Measurements from ENCODE around the gene AUNIP. TPM values are rescaled to one million over a fixed set of nuclear protein-coding genes. Genes with fewer than 3 reads are reported as not detected.

Gene AUNIP, protein sequence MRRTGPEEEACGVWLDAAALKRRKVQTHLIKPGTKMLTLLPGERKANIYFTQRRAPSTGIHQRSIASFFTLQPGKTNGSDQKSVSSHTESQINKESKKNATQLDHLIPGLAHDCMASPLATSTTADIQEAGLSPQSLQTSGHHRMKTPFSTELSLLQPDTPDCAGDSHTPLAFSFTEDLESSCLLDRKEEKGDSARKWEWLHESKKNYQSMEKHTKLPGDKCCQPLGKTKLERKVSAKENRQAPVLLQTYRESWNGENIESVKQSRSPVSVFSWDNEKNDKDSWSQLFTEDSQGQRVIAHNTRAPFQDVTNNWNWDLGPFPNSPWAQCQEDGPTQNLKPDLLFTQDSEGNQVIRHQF
- under 1 TPM in 1 of 2 donors, not detected in 1; 0.98 TPM for total RNA-seq
- long read RNA-seq = 0 reads

DNA sequence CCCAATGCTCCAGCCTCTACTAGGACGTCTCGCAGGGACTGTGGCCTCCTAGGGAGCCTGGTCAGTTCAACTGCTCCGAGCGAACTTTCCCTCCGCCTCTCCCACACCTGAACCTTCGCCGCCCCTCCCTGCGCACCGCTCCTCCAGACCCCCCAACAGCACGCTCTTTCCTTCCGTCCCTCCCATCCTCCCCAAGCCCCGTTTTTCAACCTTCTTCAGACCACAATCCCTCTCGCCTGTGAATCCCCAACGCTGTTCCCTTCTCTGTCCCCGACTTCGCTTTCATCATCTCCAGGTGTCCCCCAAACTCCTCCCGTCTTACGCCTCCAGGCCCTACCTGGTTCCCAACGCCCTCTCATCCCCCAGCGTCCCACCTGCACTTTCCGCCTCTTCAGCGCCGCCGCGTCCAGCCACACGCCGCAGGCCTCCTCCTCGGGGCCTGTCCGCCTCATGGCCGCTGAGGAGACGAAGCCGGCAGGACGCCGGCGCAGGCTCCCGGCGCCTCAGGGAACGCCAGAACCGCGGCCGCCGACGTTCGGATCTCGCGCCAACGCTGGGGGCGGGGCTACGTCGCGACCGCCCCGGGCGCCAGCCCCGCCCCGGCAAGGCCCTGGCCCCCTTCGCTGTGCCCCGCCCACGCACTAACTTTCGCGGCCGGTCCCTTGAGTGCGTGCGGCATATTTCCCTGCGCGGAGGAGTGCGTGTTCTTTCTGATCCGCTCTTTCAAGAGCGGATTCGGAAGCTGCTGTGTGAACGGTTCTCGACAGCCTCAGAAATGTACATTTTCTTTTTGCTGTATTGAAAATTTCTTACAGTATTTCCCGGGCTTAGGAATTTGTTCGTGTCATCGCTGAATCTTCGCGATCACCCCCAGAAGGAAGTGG lies at the start of gene AUNIP:
AUNIP (minus strand) TSS at position 552 of the 884 bp plus-strand sequence; CDS start at position 452, 100 bp downstream.
- peak; percentile 97 for ATAC-seq
- DNase-seq = peak; percentile 81 to 92
- intact Hi-C loops (cut with DNase I, micrococcal nuclease) = no loop called here

DNA sequence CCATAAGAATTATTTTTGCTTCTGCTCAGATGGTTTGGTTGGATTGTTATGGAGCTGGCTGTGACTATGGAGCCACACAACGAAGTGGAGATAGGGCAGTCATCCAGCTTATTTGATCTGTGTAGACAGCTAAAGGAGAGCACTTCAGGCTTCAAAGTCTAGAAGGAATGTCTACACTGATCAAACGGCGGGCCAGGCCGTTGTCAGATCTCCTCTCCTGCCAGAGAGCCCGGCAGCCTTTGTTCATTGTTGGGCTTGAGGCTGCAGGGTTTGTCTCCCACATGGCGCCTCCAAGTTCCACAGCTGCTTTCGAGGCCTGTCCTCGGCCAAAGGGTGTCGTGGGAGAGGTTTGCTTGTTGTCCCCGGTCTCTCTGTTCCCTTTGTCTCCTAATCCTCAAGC lies 49.8 kb upstream of the AUNIP start:
- ATAC-seq (no peak), DNase-seq (no peak)
- intact Hi-C loops (cut with DNase I, micrococcal nuclease) = no loop called here

- no peak for DNase-seq
- intact Hi-C loops (cut with DNase I, micrococcal nuclease) = no loop called here
- ATAC-seq = no peak
Measured at GRCh38 chr1:25908161-25908560, 48.9 kb upstream of the AUNIP start.

GRCh38 chr1:25907601-25908000 lies 48.3 kb upstream of the AUNIP start:
- intact Hi-C loops (cut with DNase I, micrococcal nuclease) = no loop called here
- DNase-seq (no peak), ATAC-seq (no peak)

GRCh38 chr1:25906644-25907300 lies 47.5 kb upstream of the AUNIP start:
- ATAC-seq (peak; percentile 27), DNase-seq (no peak)
- intact Hi-C loops (cut with DNase I, micrococcal nuclease) = no loop called here

- intact Hi-C loops (cut with DNase I, micrococcal nuclease) = no loop called here
- ATAC-seq = peak; percentile 89
- peak; percentile 90 to 92 for DNase-seq
Measured at GRCh38 chr1:25905680-25906643, 46.7 kb upstream of the AUNIP start, which contains the start of gene STMN1. TSS of gene STMN1 (minus strand) at chr1:25906419. CDS start at chr1:25904676, 1,743 bp downstream.

GRCh38 chr1:25904943-25905679 lies 45.9 kb upstream of the AUNIP start:
- ATAC-seq (peak; percentile 92), DNase-seq (peak; percentile 94 to 97)
- intact Hi-C loops (cut with DNase I, micrococcal nuclease) = no loop called here

DNA sequence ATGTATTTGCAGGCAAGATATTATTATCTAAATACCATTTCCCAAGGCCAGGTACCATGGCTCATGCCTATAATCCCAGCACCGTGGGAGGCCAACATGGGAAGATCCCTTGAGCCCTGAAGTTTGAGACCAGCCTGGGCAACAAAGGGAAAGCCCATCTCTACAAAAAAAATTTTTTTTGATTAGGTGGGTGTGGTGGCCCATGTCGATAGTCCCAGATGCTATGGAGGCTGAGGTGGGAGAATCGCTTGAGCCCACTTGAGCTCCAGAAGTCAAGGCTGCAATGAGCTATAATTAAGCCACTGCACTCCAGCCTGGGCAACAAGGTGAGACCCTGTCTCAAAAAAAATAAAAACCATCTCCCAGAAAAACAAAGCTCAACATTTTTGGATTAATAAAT lies 44.7 kb upstream of the AUNIP start:
- ATAC-seq (no peak), DNase-seq (no peak)
- intact Hi-C loops (cut with DNase I, micrococcal nuclease) = no loop called here

DNA sequence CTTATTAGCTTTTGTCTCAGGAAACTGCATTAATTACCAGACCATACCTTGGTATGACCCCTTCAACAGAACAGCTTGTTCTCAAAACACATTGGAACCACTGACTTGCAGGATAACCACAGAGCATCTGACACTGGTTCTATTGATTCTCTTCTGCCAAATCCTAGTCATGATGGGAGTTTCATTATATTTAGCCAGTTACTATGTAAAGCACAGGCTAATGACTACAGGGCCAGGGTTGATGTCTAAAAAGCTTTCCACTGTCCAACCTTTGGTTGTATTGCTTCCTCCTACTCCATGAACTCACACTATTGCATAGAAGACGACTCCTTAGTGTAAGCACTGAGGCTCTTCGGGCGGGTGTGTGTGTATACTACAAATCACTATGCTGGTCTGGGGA lies 43.2 kb upstream of the AUNIP start:
- intact Hi-C loops (cut with DNase I, micrococcal nuclease) = no loop called here
- DNase-seq (no peak), ATAC-seq (no peak)

DNA sequence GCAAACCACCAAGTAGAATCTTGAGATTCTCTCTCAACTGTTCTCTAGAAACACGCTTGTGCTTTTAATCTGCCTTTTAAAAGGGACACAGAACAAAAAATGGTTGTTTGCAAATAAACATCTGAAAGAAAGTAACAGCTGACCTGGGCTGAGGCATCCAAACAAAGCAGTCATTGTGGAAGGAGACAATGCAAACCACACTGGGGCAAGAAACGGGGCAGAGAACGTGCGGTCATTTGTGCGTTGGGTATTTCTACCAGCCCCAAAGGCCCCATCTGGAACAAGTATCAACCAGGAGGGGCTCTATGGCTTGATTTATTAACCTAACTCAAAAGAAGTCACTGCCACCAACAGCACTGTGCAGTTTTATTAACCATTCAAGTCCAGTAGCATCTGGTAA lies 41.0 kb upstream of the AUNIP start:
- no peak for DNase-seq
- ATAC-seq = no peak
- intact Hi-C loops (cut with DNase I, micrococcal nuclease) = no loop called here

- intact Hi-C loops (cut with DNase I, micrococcal nuclease) = loop anchor here (5.0 kb wide), 1 partner anchor 98 kb away; the partner anchor contains the start of gene PAFAH2 (in 2 of the 2)
- DNase-seq = no peak
- ATAC-seq = no peak
Measured at GRCh38 chr1:25899792-25900191, 40.5 kb upstream of the AUNIP start.

DNA sequence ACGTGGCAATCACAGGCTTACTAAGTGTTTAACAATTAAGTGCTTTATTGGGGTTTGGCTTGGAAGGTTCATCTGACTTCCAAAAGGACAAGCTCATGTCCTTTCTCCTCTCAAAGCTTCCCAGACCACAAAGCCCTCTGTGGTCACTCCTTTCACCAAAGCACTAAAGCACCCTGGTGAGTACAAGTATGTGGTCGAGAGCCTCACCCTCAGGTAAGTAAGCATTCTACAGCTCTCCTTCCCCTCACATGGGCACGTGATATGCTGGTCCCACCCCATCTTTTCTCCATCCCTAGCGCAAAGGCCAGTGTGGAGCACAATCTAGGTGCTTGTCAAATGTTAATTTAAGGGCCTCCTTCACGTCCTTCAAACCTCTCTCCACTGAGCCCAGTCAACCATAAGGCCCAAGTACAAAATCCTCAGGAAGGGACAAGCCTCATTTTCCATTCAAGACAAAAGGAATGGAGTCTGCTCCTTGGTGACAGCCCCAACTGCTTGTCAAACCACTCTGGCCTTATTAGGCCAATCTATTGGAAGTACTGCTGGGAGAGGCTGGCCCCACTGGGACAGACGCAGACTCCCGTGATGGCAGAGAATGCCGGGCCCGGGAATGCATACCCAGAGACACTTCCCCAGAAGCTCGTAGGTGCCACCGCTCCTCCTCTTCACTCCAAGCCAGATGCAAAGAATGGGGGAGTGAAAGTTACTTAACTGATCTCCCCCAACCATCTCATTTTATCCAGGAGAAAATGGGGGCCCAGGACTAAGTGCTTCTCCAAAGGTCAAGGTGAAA lies 39.2 kb upstream of the AUNIP start:
- ATAC-seq (no peak), DNase-seq (no peak)
- intact Hi-C loops (cut with DNase I, micrococcal nuclease) = loop anchor here (5.0 kb wide), 1 partner anchor 99 kb away; the partner anchor contains the start of gene PAFAH2 (in 2 of the 2)

DNA sequence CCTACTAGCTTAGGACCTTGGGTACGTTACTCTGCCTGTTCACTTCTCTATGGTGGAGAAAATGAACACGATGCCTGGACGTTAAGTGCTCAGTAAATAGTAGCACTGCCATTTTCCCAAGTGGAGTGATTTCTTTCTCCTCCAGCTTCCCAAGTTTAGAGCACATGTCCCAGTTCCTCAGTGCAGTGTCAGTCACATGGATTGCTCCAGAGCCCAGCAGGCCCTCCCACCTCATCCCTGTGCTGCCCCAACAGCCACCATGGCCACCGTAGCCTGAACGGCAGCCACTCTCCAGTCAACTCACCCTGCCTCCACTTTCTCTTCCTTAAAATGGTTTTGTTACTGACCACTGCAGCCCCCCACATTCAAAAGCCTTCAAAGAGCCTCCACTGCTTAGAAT lies 38.5 kb upstream of the AUNIP start:
- intact Hi-C loops (cut with DNase I, micrococcal nuclease) = loop anchor here (5.0 kb wide), 1 partner anchor 100 kb away; the partner anchor contains the start of gene PAFAH2 (in 2 of the 2)
- DNase-seq (no peak), ATAC-seq (no peak)

DNA sequence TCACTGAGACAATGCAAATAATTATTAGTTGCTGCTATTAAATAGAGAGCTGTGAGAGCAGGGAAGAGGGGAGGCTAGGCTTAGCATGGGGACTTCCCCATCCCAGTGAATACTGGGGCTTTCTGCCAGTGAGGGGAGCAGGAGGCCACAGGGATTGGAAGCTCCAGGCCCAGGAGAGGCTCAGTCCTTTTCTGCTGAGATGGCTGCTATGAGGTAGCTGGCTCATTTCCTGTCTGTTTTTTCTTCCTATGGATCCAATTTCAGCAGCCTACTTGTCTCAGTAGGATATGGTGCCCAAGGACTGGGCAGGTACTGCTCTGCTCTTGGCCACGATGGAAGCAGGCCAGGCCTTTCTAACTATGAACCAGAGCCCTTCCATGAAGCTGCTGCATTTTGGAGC lies 37.0 kb upstream of the AUNIP start:
- DNase-seq (no peak), ATAC-seq (no peak)
- intact Hi-C loops (cut with DNase I, micrococcal nuclease) = loop anchor here (5.0 kb wide), 1 partner anchor 101 kb away; the partner anchor contains the start of gene PAFAH2 (in 2 of the 2)

- peak; percentile 90 for ATAC-seq
- intact Hi-C loops (cut with DNase I, micrococcal nuclease) = loop anchor here (5.0 kb wide), 1 partner anchor 102 kb away; the partner anchor contains the start of gene PAFAH2 (in 2 of the 2)
- DNase-seq = peak; percentile 84 to 89
Measured at GRCh38 chr1:25895365-25895990, 36.2 kb upstream of the AUNIP start.

GRCh38 chr1:25893116-25893515 lies 33.9 kb upstream of the AUNIP start:
- intact Hi-C loops (cut with DNase I, micrococcal nuclease) = no loop called here
- DNase-seq (no peak), ATAC-seq (no peak)

All from left colon (tissue), 2 donors.